Osteocyte (in vitro differentiated cells): ENCODE measurements around the gene PHAX. TPM values are rescaled to one million over a fixed set of nuclear protein-coding genes. Genes with fewer than 3 reads are reported as not detected.
A peak's percentile ranks its signal among the peaks of the same experiment; 100 is the strongest.

Source experiments
- DNase-seq: peaks from one replicate; pipeline ENCODE4 v3.0.0; 2021; ENCODE audit warnings: mixed read lengths; ENCODE audit not compliant: unreplicated experiment; ENCODE audit errors: extremely low spot score
- H3K27ac Mint-ChIP-seq: one replicate; pipeline ENCODE4 v1.8.0; 2021; ENCODE audit warnings: mild to moderate bottlenecking, mixed read lengths; ENCODE audit not compliant: unreplicated experiment
- H3K27me3 Mint-ChIP-seq: one replicate; pipeline ENCODE4 v1.8.0; 2021; ENCODE audit warnings: mixed read lengths; ENCODE audit not compliant: unreplicated experiment
- H3K36me3 Mint-ChIP-seq: one replicate; pipeline ENCODE4 v1.8.0; 2021; ENCODE audit warnings: mixed read lengths; ENCODE audit not compliant: unreplicated experiment
- H3K4me1 Mint-ChIP-seq: one replicate; pipeline ENCODE4 v1.8.0; 2021; ENCODE audit warnings: mixed read lengths; ENCODE audit not compliant: unreplicated experiment
- H3K4me3 Mint-ChIP-seq: one replicate; pipeline ENCODE4 v1.8.0; 2021; ENCODE audit warnings: mild to moderate bottlenecking, moderate library complexity, mixed read lengths; ENCODE audit not compliant: unreplicated experiment
- H3K9me3 Mint-ChIP-seq: one replicate; pipeline ENCODE4 v1.8.0; 2021; ENCODE audit warnings: mixed read lengths; ENCODE audit not compliant: unreplicated experiment
- CTCF ChIP-seq: fragments of 200-600 bp; sonication (generic); IDR thresholded peaks from 2 replicates; pipeline ENCODE4 v1.5.0; 2021; ENCODE audit warnings: antibody characterized with exemption, mild to moderate bottlenecking, moderate library complexity
- total RNA-seq: library from RNA; stranded (reverse); gene quantifications from 2 replicates; pipeline ENCODE4 v1.2.1, GENCODE V29; 2021

Gene PHAX
- total RNA-seq, 1 donor from 2014 or later: 43.4 TPM

DNA sequence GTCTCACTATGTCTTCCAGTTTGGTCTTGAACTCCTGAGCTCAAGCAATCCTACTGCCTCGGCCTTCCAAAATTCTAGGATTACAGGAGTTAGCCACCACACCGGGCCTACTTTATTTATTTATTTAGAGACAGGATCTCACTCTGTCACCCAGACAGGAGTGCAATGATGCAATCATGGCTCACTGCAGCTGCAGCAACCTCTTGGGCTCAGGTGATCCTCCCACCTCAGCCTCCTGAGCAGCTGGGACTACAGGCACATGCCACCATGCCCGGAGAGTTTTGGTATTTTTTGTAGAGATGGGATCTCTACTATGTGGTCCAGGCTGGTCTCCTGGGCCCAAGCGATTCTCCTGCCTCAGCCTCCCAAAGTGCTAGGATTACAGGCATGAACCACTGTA is 32.8 kb downstream of the PHAX start:
- Mint-ChIP-seq H3K36me3 (peaks cover 2% of the 10 kb centered on the region), H3K27ac (no peak overlapping the region), H3K4me1 (no peaks in the 10 kb centered on the region), H3K27me3 (peaks cover 4% of the 10 kb centered on the region), H3K4me3 (no peak overlapping the region), H3K9me3 (no peaks in the 10 kb centered on the region)
- no peak for DNase-seq
- no peak for TF ChIP-seq CTCF

DNA sequence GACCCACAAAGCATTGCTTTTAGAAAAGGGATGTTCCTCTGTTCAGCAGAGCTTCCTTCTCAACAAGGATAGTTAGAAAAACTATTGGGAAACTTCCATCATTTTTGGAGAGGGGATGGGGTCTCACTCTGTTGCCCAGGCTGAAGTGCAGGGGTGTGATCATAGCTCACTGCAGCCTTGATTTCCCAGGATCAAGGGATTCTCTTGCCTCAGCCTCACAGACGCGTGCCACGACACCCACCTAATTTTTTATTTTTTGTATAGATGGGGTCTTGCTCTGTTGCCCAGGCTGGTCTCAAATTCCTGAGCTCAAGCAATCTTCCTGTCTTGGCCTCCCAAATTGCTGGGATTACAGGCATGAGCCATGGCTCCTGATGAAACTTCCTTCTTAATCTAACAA is 34.8 kb downstream of the PHAX start:
- DNase-seq: peak; percentile 30
- H3K27me3 Mint-ChIP-seq: peaks cover 4% of the 10 kb centered on the region
- no peaks in the 10 kb centered on the region for H3K4me1 Mint-ChIP-seq
- no peak overlapping the region for H3K4me3 Mint-ChIP-seq
- no peak for TF ChIP-seq CTCF
- no peaks in the 10 kb centered on the region for H3K9me3 Mint-ChIP-seq
- H3K36me3 Mint-ChIP-seq: no peaks in the 10 kb centered on the region
- H3K27ac Mint-ChIP-seq: no peak overlapping the region

DNA sequence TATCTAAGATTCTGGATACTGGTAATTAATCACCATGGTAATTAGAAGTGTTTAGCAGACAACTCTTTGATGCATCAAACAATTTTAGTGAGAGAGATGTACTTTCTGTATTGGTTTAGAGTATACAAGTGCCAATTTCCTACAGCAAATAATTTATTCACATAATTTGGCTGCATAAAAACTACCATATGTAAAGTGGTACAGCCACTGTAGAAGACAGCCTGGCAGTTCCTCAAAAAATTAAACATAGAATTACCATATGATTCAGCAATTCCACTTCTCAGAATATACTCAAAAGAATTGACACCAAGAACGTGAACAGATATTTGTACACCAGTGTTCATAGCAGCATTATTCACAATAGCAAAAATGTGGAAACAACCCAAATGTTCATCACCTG is 36.2 kb downstream of the PHAX start:
- Mint-ChIP-seq H3K4me3 (no peak overlapping the region), H3K36me3 (no peaks in the 10 kb centered on the region)
- TF ChIP-seq CTCF: no peak

GRCh38 chr5:126640866-126641265 is 40.1 kb downstream of the PHAX start:
- DNase-seq: no peak
- H3K4me3 Mint-ChIP-seq: no peak overlapping the region
- H3K4me1 Mint-ChIP-seq: no peaks in the 10 kb centered on the region
- H3K27me3 Mint-ChIP-seq: peaks cover 4% of the 10 kb centered on the region
- no peak for TF ChIP-seq CTCF
- H3K9me3 Mint-ChIP-seq: peaks cover 8% of the 10 kb centered on the region
- H3K36me3 Mint-ChIP-seq: peaks cover 4% of the 10 kb centered on the region
- H3K27ac Mint-ChIP-seq: no peak overlapping the region

More for the DNA sequence above, 36.2 kb downstream of the PHAX start:
- no peak for DNase-seq
- Mint-ChIP-seq H3K9me3 (no peaks in the 10 kb centered on the region), H3K27me3 (peaks cover 4% of the 10 kb centered on the region), H3K4me1 (no peaks in the 10 kb centered on the region), H3K27ac (no peak overlapping the region)

- TF ChIP-seq CTCF: no peak
- Mint-ChIP-seq H3K4me1 (no peaks in the 10 kb centered on the region), H3K27me3 (peaks cover 2% of the 10 kb centered on the region), H3K4me3 (no peak overlapping the region), H3K36me3 (peaks cover 4% of the 10 kb centered on the region), H3K9me3 (peaks cover 8% of the 10 kb centered on the region), H3K27ac (no peak overlapping the region)
- DNase-seq: no peak
Measured at GRCh38 chr5:126641387-126641786, 40.6 kb downstream of the PHAX start.
